Hepatic stellate cell (primary cell): ENCODE results near the gene ITPK1.

Experiments used
- DNase-seq: peaks from one replicate; pipeline ENCODE4 v3.0.0; 2011; ENCODE audit warnings: low spot score

ITPK1 gene

DNA sequence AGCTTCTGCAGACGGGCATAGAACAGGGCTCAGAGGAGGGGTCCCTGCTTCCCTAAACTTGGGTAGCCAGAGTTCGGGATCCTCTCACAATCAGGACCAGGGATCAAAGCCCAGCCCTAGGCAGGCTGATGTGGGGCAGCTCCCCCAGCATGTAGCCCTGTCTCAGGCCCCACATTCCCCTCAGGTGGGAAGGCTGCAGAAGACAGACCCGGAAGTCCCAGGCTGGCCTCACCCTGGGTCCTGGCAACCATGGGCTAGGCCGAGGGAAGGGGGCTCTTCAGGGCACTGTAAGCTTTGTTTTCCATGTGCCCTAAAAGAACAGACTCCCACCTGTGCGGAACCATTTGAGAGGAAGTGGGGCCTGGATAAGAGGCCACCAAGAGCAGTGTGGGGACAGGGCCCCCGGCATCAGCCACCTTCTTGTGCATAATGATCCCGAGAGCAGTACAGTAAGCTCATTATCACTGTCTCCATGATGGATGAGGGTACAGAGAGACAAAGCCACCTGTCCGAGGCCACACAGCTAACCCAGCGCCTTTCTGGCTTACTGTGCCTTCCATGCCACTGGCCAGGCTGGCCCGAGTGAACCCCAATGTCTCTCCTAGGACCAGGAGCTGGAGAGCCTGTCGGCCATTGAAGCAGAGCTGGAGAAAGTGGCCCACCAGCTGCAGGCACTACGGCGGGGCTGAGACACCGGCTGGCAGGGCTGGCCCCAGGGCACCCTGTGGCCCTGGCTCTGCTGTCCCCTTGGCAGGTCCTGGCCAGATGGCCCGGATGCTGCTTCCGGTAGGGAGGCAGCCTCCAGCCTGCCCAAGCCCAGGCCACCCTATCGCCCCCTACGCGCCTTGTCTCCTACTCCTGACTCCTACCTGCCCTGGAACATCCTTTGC lies 181.3 kb downstream of the ITPK1 start:
- DNase-seq = no peak

DNA sequence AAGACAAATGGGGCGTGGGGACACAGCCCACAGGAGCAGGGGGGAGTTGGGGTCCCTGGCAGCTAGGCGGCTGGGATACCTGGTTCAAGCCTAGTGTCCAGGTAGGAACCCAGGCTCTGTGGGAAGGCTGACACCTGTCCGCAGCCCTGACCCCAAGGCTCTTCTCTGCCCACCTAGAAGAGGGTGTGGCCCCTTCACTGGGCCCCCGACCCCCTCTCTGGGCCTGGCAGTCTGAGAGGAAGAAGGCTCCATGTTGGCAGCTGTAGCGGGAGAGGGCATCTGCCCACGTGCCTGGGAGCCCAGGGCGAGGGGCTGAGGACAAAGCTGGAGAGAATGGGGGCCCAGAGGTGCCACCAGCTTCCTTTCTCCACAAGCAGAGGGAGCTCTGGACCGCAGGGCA lies 182.2 kb downstream of the ITPK1 start:
- no peak for DNase-seq

DNA sequence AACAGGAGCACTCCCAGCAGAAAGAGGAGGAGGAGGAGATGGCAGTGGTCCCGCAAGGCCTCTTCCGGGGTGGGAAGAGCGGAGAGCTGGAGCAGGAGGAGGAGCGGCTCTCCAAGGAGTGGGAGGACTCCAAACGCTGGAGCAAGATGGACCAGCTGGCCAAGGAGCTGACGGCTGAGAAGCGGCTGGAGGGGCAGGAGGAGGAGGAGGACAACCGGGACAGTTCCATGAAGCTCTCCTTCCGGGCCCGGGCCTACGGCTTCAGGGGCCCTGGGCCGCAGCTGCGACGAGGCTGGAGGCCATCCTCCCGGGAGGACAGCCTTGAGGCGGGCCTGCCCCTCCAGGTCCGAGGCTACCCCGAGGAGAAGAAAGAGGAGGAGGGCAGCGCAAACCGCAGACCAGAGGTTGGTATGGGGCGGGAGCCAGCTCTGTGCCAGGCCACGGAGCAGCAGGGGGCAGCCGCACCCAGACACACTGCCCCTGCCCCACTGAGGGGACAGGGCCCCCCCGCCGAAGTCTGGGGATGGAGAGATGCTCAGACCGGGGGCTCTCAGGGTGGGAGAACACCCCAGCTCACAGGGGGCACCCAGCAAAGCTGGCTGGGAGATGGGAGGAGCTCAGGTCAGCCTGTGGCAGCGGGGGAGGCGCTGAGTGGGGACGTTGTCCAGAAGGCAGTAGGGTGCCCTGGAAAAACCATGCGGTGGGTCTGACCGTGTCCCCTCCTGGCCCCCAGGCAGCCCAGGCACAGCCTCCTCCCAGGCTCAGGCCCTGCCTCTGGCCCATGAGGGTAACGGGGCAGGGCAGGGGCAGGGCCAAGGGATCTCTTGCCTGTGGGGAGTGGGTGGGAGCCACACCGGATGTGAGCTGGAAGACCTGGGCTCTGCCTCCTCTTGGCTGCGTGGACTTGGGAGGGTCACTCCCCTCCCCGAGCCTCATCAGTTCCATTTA lies 183.0 kb downstream of the ITPK1 start:
- DNase-seq = no peak

DNA sequence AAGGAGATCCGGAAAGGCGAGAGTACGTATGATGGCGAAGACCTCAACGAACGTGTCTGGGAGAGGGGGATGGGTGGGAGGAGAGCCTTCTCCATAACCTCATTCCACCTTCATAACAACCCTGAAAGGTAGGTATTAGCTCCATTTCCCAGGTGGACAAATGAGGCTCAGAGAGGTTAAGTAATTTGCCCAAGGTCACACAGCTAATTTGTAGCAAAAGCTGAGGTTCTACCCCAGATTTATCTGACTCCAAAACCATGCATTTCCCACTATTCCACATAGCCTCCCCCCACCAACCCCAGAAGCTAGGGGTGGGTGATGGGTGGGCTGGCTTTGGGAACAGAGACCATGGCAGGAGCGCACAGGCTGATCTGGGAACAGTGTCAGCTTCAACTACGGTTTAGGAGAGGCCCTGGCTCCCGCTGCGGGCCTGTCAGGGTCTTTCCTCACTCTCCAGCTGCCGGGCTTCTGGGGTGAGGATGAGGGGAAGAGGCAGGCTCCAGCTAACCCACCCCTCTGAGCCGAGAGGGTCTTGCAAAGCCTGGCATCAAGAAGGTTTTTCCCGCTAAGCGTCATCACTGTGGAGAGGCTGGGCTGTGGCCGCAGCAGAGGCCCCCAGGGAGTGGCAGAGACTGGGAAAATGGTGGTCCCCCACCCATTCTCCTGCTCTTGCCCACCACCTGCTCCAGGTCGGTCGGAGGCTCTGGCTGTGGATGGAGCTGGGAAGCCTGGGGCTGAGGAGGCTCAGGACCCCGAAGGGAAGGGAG lies 183.9 kb downstream of the ITPK1 start:
- no peak for DNase-seq

DNA sequence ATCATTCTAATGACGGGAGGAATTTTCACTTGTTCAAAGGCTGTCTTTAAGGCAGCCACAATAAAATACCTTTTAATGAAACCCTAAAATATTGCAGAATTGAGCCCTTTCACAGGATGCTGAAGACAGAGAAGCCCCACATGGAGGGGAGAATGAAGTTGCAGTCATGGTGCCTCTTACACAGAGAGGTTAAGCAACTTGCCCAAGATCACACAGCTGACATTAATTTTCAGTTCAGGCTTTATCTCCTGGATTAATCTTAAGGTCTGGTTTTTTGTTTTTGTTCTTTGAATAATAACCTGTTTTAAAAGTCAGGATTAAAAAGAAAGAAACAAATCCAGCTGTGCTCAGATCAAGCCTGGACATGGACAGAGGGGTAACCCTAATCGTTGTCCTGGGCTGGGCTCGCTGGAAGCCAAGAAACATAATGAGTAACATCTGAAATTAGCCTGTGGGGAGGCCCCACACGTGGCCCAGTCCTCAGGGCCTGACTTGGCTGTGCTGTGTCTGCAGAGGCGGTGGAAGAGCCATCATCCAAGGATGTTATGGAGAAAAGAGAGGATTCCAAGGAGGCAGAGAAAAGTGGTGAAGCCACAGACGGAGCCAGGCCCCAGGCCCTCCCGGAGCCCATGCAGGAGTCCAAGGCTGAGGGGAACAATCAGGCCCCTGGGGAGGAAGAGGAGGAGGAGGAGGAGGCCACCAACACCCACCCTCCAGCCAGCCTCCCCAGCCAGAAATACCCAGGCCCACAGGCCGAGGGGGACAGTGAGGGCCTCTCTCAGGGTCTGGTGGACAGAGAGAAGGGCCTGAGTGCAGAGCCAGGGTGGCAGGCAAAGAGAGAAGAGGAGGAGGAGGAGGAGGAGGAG lies 184.8 kb downstream of the ITPK1 start:
- DNase-seq = no peak

DNA sequence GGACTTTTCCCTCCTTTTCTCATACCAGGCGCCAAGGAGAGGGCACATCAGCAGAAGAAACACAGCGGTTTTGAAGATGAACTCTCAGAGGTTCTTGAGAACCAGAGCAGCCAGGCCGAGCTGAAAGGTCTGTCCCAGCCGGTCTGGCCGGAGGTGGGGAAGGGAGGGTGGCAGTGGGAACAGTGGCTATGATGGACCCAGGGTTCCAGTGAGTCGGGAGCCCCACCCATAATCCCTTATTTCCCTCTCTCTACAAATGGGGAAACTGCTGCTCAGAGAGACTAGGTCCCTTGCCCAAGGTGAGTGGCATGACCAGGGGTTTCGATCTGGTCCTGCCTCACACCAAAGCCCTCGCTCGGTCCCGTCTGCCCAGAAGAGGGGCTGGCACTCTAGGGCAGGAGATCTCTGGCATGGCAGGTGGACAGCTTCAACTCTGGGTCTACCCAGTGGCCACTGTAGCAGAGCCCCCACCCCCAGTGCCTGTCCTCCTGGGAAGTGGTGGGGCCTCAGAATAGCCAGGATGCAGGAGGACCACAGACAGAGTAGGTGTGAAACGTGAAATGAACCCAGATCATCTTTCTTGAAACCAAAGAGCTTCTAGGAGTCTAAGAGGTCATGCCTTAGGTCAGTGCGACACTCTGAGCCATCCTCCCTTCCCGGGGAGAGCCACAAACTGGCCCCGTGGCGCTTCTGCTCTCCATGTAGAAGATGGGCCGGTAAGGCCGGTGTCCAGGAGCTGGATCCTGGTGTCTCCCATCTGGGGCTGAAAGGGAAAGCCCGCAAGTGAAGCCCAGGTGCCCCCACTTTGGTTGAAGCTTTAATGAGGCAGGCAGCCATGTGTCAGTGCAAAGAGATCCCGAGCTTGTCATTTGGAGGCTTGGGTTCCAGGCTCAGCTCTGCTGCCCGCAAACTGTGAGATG lies 185.8 kb downstream of the ITPK1 start:
- no peak for DNase-seq

DNA sequence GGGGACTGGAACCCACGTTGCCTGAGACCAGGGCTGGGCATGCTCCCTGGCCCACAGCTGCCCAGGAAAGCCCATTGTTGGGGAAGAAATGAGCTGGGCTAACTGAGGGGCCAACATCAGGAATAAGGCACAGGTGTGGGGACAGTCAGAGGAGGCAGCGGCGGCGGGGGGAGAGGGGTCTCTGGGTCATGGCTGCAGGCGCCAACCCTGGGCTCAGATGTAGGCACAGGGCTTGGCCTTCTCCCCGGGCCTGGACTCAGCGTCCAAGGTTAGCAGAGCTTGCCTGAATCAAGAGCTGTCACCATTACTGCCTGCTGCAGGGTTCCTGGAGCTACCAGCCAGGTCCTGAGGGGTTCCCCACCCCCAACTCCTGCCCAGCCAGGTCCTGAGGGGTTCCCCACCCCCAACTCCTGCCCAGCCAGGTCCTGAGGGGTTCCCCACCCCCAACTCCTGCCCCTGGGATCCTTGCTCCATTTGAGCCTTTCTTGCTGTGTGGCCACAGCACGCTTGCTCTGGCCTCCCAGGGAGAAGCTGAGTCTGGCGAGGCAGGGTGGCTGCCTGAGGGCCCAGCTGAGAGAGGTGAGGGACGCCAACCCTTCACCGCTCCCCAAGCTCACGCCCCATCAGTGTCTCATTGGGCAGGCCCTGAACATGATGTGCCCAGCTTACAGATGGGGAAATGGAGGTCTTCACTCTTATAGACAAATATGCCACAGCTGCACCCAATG lies 186.6 kb downstream of the ITPK1 start:
- DNase-seq = no peak

DNA sequence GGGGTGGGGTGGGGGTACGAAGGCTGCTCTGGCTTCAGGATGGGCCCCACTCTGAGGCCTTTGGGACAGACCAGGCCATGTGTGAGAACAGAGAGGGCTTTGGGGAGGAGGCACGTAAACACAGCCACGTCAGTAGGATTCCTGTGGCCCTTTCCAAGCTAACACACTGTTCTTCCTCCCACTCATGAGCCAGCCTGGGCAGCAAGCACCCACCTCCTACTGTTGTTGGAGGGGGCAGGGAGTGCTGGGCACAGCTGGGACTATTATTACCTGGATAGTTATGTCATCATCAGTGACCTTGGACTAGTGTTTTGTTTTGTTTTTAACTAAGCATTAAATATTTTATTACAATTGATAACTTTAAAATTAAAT lies 187.5 kb downstream of the ITPK1 start:
- no peak for DNase-seq

DNA sequence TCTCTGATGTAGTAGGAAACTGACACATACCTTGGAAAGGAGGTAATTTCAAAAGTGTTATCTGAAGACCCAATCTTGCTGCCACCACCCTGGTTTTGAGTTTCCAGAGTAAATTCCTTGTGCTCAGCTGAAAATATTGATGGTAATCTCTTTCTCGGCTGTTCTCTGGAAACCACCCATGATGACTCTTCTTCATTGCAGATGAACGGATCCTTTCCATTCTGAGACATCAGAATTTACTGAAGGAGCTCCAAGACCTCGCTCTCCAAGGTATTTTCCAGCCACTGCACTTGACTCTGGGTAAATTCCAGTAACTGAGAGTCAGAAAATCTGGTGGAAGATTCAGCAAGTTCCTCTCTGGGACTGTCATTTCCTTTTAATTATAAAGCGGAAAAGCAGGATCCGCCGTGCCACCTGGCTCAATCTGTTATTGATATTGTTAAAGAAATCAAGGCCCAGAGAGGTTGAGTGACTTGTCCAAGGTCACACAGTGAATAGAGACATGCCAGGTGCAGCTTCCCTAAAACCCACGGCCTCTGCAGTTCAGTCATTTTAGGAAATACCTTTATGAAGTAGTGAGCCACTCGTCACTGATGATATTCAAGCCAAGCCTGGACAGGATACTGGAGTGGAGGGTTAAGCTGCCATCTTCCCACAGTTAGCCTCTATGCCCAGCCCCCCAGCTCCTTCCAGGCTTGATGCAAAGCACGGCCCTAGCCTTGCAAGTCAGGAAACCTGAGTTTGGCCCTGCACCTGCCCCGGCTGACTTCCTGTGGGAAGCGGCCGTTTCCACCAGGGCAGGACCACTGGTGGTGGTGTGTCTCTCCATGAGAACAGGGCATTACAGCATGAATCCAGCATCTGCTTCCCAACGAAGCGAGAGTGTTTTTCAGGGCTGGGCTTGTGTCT lies 188.1 kb downstream of the ITPK1 start:
- DNase-seq = no peak

DNA sequence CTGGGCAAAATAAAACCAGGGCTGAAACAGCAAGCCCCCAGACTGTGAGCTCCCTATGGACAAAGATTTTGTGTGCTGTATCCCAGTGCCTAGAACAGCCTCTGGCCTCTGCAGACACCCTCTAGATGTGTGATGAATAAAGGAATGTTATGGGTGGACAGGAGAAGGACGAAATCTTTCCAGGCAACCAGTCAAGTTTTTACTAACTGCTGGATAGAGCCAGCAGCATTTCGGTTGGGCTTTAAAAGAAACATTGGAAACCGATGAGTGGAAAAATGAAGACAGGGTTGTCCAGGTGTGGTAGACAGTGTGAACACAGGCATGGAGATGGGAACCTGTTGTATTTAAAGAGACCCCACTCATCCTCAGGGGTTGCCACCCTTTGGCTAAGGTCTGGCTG lies 188.8 kb downstream of the ITPK1 start:
- no peak for DNase-seq

DNA sequence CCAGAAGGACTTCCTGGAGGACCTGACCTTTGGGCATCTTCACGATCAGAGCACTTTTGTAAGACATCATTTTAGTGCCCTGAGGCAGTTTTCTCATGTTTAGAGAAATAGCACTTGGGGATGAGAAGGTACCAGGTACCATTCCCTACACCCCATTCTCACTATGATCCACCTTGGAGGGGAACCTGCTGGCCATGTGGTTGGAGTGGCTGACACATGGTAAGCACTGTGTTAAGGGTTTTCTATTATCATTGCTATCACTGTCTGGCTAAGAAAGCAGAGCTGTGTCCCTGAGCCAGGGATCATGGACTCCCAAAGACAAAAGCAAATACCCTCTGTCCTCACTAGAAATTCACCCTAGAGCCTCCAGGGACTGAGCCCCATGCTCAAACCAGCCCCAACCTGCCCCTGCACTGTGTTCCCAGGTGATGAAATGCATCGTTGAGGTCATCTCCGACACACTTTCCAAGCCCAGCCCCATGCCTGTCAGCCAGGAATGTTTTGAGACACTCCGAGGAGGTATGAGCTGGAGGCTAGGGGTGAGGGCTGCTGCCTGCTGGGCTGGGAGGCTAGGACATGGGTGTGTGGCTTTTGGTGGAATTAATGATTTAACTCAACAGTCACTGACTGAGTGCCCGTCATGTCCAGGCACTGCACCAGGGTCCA lies 189.4 kb downstream of the ITPK1 start:
- no peak for DNase-seq

DNA sequence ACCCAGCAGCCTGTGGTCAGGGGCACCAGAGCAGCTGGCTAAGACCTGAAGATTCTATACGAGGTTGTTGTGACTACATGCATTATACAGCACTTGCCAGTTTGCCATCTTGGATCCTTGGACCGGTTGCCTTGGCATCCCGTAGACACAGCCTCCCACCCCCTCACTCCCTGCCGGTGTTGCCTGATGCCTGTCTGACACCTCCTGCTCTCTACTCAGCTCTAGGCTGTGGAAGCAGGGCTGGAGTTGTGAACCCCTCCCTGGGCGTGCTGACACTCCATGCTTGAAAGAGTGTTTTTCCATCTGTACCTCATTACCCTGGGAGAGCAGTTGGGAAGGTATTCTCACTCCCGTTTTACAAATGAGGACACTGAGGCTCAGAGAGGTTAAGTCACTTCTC lies 190.3 kb downstream of the ITPK1 start:
- no peak for DNase-seq

DNA sequence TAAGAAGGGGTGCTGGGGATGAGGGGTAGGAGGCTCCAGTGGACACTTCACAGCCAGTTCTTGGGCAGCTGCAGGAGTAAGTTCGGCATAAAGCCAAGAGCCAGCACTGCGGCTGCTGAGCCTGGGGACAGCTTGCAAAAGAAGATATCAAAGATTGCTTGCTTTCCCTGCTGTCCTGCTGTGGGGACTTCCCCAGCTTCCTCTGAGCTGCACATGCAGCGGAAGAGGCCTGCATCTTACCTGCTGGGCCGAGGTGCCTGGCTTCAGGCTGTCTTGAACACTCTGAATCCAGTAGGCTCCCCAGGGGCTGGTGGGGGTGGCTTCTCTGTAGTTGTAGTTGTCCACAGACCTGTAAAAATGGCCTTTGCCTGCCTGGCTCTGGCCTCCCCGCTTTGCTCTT lies 191.5 kb downstream of the ITPK1 start:
- no peak for DNase-seq

DNA sequence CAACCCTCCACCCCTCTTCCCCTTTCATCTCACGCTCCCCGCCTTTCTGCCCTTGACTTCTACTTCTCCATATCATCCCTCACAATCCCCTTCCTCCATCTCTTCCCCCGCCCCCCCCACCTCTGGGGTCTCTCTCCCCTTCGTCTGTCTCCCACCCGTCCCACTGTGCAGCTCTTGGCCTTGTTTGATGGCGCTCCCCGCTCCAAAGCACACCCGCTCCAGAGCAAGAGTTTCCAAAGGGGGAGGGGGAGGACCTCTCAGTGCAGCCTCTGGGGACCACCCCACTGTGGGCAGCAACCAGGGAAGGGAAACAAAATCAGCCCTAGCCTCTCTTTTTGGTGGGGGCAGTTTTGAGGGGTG lies 192.0 kb downstream of the ITPK1 start:
- no peak for DNase-seq

DNA sequence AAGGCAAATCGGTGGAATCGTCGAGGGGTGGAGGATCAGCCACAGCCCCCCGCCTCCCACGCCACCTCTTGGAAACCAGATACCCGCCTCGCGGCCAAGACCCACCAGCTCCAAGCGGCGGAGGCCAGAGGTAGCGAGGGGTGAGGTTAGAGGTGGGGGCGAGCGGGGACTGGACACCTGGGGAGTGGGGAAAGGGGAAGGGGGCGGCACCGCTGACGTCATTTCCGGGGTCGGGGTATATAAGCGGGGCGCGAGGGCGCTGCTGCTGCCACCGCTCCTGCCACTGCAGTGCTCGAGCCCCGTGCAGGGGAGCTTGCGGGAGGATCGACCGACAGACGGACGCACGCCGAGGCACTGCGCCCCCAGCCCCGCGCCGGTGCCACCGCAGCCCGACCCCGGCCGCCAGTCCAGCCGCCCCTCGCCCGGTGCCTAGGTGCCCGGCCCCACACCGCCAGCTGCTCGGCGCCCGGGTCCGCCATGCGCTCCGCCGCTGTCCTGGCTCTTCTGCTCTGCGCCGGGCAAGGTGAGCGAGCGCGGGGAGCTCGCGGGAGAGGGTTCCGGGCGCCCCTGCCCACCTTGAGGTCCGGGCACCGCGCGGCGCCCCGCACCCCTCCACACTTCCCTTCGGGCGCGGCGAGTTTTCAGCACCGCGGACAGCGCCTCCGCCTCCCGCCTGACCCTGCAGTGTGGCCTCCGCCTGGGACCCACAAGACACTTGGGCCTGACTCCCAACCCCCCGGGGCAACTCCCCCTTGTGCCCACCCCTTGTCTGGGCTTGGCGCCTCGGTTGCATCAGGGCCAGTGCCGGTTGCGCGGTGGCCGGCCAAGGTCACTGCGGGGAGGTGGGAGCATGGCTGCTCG lies 192.6 kb downstream of the ITPK1 start, which contains the start of gene CHGA:
CHGA (plus strand) TSS at position 268 of the 861 bp plus-strand sequence; CDS start at position 478, 210 bp downstream.
- peak; percentile 60 for DNase-seq

DNA sequence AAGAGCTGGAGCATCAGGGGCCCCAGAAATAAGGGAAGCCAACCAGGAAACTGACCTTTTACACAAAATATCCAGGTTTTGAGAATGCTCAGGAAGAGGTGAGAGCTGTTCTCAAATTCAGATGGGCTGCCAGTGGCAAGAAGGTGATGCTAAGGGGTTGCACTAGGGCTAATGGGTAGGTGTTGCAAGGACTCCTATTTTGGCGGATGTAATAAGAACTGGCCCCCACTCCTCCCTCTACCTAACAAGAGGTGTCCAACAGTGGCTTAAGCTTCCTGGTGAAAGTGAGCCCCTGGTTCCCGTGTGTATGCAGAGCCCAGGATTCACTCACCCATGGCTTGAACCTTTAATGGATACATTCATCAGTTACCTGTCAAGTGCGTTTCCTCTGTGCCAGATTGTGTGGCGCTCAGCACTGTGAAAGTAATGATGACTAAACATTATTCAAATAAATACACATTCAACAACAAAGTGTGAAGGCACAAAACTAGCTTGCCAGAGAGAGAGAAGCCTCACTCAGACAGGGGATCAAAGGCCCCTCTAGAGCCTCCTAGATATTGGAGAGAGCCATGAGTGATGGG lies 193.5 kb downstream of the ITPK1 start:
- DNase-seq = no peak
